SK-MEL-5 (cell line): ENCODE data around the gene ZFYVE28. TPM values are rescaled to one million over a fixed set of nuclear protein-coding genes. Genes with fewer than 3 reads are reported as not detected.

Source experiments
- DNase-seq: peaks from one replicate; pipeline ENCODE4 v3.0.0-alpha.2; 2016; ENCODE audit warnings: low read depth, low spot score
- in situ Hi-C: cut with HindIII; loops from 2 replicates; pipeline ENCODE4 v1.10.0; 2016; ENCODE audit warnings: low sequenced_read_pairs, high pct_unique_total_duplicates, low pct_unique_long_range_greater_than_20kb
- total RNA-seq: library from RNA; depleted of rRNA; stranded (reverse); fragments of >200 nt; shearing (Covaris generic); gene quantifications from 2 replicates; pipeline ENCODE4 v1.2.3, GENCODE V29; 2014

ZFYVE28 gene
- total RNA-seq, 1 experiment from 2014 or later = 3.1 TPM

GRCh38 chr4:2259541-2260343 lies 158.7 kb downstream of the ZFYVE28 start:
- in situ Hi-C loops = no loop called here
- no peak for DNase-seq

- in situ Hi-C loops = no loop called here
These were observed 159.4 kb downstream of the ZFYVE28 start for GRCh38 chr4:2259036-2259540.

DNA sequence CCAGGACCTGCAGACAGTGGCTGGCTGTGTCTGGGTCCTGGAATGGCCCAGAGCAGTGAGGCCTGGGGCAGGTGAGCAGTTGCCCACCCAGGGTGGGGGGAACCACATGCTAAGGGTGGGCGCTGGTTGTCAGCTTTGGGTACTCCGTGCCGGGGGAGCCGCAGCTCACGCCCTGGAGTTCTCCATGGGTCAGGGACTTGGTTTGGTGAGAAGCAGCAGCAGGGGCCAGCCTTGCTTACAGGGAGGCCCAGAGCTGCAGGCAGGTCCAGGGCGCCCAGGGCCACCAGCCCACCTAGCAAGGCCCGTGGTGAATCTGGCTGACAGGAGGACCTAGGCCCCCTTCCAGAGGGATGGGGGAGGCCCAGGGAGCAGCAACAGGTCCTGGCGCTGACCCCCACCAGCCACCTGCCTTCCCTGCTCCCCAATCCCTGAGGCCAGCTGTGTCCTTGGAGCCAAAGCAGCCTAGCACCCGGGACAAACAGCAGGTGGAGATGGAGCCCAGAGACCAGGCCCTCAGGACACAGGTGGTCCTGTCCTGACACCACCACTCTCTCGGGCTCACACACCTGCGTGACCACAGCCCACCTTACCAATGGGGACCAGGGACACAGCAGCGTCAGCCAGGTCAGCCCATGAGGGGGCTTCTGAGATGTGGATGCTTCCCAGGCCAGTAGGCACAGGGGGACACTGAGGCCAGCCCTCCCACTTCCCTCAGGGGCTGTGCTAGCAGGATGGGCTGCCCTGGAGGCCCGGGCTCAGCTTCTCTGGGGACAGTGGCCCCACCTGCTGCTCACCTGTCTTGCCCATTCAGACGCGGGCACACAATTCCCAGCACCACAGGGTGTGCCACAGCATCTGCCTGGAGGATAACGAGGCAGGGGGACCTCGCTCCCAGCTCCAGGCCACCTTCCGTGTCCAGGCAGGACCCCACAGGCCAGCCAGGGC lies 160.1 kb downstream of the ZFYVE28 start:
- no peak for DNase-seq
- in situ Hi-C loops = no loop called here

More at GRCh38 chr4:2259036-2259540, 159.4 kb downstream of the ZFYVE28 start:
- DNase-seq = no peak

DNA sequence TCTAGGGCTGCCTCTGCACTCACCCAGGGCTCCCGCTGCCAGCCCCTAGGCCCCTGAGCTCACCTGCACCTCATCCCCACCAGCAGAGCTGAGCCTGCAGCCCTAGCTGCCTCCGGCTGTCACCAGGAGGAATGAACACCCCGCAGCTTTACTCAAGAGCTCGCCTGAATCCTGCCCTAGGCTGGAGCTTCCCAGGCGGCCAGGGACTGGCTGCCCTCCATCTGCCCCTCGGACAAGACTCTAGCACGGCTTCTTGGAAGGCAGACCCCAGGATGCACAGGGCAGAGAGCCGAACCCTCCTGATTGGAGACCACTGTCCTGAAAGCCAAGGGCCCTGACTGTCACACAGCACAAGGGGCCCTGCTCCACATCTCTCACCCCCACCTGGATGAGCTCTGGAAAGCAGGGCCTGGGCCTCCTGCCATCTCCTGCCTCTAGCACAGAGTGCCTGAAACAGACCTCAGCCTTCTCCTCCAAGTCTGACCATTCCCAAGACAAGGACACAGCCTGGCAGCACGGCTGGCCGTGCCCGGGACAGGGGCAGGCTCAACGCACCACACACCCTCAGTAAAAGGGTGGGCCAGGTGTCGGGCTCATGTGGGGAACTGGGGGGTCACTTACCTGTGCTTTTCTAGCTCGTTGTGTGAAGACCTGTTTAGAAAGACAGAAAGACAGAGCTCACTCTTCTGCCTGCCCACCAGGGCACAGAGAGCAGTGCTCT lies 160.9 kb downstream of the ZFYVE28 start:
- in situ Hi-C loops = no loop called here
- no peak for DNase-seq

- in situ Hi-C loops = no loop called here
- DNase-seq = no peak
These were observed 161.7 kb downstream of the ZFYVE28 start for GRCh38 chr4:2256781-2257191.

- in situ Hi-C loops = no loop called here
These were observed 162.2 kb downstream of the ZFYVE28 start for GRCh38 chr4:2256156-2256731.

GRCh38 chr4:2255501-2256155 lies 162.8 kb downstream of the ZFYVE28 start:
- in situ Hi-C loops = no loop called here
- DNase-seq = no peak

More at GRCh38 chr4:2256156-2256731, 162.2 kb downstream of the ZFYVE28 start:
- no peak for DNase-seq

GRCh38 chr4:2254665-2255500 lies 163.6 kb downstream of the ZFYVE28 start:
- in situ Hi-C loops = no loop called here
- no peak for DNase-seq

DNA sequence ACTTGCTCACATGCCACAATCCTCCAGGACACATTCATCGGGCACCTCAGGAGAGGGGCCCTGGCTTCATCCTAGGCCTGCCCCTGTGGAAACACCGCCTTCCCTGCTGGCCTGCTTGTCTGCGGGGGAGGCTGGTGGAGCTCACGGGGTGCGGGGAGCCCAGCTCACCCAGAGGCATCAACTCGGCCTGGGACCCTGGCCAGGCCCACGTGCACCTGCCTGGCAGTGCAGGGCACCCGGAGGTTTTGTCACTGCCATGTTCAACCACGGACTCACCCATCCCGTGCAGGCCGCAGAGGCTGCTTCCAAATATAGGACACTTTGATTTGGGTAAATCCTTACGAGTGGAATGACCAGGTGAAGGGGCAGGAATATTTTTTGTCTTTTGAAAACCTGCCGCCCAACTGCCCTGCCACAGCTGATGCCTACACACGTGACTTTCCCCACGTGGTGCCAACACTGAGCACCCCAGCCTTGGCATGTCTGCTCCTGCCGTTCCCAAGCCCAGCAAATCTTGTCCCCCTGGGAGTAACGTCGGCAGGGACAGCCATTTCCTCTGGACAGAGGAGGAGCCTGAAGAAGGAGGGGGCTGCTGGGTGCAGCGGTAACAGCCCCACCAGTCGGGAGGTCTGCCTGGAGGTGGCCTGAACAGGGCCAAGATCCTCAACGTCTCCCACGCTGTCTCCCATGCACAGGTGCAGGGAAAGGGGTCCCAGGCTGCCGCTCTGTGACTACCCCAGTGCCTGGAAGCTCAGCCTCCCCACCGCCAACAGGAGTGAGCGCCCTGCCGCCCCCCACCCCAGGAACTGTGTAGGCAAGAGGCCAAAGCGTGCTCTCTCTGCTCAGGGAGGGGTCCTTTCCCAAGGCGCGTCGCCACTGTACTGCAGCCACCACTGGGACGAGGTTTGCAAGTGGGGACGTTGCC lies 165.0 kb downstream of the ZFYVE28 start:
- no peak for DNase-seq
- in situ Hi-C loops = no loop called here

- DNase-seq = no peak
- in situ Hi-C loops = no loop called here
These were observed 165.8 kb downstream of the ZFYVE28 start for GRCh38 chr4:2252530-2253091.

GRCh38 chr4:2251795-2252529 lies 166.5 kb downstream of the ZFYVE28 start:
- in situ Hi-C loops = no loop called here

DNA sequence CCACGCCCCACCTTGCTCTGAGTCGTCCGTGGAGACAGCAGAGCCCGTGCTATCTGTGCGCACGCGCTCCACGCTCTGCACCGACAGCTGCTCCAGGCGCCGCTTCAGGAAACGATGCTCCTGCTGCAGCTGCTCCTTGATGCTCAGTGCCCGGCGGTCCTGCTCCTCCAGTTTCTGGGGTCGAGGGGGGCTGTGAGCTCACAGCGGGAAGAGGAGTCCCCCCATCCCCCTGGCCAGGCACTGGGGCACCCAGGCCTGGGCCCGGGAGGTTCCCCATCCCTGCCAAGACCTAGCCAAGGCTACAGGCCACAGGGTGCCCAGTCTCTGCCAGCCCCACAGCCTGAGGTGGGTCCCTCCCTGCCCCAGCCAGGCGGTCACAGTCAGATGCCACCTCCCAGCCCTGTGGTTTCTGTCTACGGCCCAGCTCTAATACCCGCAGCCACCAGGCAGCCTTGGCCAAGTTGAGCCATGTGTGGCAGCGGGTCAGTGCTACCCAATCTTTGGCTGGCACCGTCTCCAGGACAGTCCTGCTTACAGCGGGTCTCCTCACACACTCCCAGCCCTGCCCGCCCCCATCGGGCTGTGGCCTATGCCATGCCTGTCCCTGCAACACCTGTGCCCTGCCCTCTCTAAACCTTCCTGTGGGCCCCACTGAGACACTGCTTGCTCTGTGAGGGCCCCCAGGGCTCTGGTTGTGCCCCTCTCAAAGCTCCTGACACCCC lies 167.2 kb downstream of the ZFYVE28 start:
- in situ Hi-C loops = no loop called here
- DNase-seq = no peak

More at GRCh38 chr4:2251795-2252529, 166.5 kb downstream of the ZFYVE28 start:
- DNase-seq = no peak

DNA sequence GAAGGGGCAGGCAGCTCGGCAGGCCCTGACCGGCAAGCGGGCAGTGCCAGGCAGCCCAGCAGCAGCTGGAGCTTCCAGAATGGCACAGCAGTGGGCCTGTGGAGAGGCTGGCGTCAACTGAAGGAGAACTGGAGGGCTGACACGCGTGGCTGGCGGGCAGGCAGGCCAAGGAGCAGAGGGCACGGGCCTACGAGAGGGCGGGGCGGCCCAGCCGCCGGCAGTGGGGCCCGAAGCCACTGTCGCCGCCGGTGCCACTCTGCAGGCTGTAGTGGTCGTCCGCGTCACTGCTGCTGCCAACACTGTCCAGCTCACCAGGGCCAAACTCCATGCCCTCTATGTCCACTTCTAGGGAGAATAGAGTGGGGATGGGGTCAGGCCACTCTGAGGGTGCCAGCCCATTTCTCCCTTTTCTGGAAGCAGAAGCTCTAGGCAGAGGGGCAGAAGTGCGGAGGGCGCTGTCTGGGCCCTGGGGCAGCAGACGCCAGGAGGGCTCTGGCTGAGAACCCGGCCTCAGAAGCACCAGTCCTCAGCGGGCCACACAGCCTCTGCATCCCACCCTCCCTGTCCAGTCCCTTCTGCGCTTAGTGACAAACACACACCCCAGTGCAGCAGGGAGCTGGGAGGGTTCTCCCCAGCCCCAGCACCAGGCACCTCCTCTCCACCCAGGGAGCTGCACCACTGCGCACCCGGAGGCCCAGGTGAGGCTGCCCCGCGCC lies 167.9 kb downstream of the ZFYVE28 start:
- in situ Hi-C loops = no loop called here
- DNase-seq = no peak
